Astrocyte (in vitro differentiated cells and primary cell): ENCODE data around the gene ANXA2. TPM values are rescaled to one million over a fixed set of nuclear protein-coding genes. Genes with fewer than 3 reads are reported as not detected.

Experiments used
- total RNA-seq: library from RNA; stranded (reverse); gene quantifications from 2 replicates; pipeline ENCODE4 v1.2.1, GENCODE V29; 2021

The ANXA2 gene
- total RNA-seq, 1 donor from 2014 or later = 2,599 TPM

Other genes starting within 250 kb of the ANXA2 start
- gene ICE2, start 81.2 kb upstream of the ANXA2 start, total RNA-seq = 26.5 and 28.2 TPM in 2 replicates